ENCODE measurements around the gene DTX3. TPM values are rescaled to one million over a fixed set of nuclear protein-coding genes. Genes with fewer than 3 reads are reported as not detected.

DTX3 gene
- total RNA-seq, 1 donor from 2014 or later, result 29.9 TPM

GRCh38 chr12:57621497-57622292, 17.1 kb downstream of the DTX3 start:
- peak overlapping the region; percentile 75 for H3K4me3 Mint-ChIP-seq (ENCODE audit: unreplicated experiment)
- H3K9me3 Mint-ChIP-seq (ENCODE audit: unreplicated experiment), result no peaks in the 10 kb centered on the region
- peak; percentile 98 for TF ChIP-seq CTCF (IDR thresholded peaks at IDR 0.05)
- no peak overlapping the region for H3K27ac Mint-ChIP-seq (ENCODE audit: unreplicated experiment)
- H3K36me3 Mint-ChIP-seq (ENCODE audit: unreplicated experiment), result peaks cover 11% of the 10 kb centered on the region
- H3K4me1 Mint-ChIP-seq (ENCODE audit: unreplicated experiment), result peaks cover 17% of the 10 kb centered on the region
- H3K27me3 Mint-ChIP-seq (ENCODE audit: unreplicated experiment), result peaks cover 63% of the 10 kb centered on the region
- no peak for DNase-seq (ENCODE audit: extremely low spot score, unreplicated experiment)

DNA sequence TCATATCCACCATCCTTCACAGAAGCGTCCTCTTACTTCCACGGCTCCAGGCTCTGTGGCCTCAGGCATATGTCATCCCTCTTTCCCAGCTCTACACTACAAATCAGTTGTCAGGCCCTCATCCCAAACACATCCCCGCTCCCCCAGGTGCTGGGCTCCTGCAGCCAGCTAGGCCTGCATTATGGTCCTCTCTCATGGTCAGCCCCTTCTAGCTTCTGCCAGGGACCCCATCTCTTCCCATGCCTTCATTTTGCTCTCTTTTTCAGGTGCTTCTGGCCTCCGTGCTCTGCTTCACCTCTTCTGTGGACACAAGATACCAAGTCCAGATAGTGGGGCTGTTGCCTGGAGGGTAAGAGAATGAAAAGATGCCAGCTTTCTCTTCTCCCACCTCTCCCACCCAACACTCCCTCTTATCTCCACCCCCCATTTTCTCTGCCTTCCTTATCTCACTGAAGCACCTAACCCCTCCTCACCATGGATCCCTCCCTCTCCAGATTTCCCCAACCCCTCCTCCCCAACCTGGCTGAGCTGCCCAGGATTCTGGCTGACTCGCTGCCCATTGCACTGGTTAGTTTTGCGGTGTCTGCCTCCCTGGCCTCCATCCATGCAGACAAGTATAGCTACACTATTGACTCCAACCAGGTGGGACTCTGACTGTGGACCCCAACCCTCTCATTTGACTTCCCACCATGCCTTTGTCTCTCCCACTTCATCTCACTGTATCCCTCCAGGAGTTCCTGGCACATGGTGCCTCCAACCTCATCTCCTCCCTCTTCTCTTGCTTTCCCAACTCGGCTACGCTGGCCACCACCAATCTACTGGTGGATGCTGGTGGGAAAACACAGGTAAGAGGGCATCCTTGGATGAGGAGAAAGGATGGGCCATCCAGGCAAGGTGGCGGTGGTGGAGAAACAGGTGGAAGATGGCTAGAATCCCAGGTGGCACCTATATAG, 17.9 kb downstream of the DTX3 start:
- no peak for DNase-seq (ENCODE audit: extremely low spot score, unreplicated experiment)
- no peak for TF ChIP-seq CTCF (IDR thresholded peaks at IDR 0.05)
- Mint-ChIP-seq H3K27me3 (ENCODE audit: unreplicated experiment) (peaks cover 60% of the 10 kb centered on the region), H3K27ac (ENCODE audit: unreplicated experiment) (no peak overlapping the region), H3K36me3 (ENCODE audit: unreplicated experiment) (peaks cover 6% of the 10 kb centered on the region), H3K4me1 (ENCODE audit: unreplicated experiment) (peaks cover 17% of the 10 kb centered on the region), H3K9me3 (ENCODE audit: unreplicated experiment) (no peaks in the 10 kb centered on the region), H3K4me3 (ENCODE audit: unreplicated experiment) (no peak overlapping the region)

- Mint-ChIP-seq H3K27me3 (ENCODE audit: unreplicated experiment) (peaks cover 57% of the 10 kb centered on the region), H3K4me1 (ENCODE audit: unreplicated experiment) (peaks cover 17% of the 10 kb centered on the region), H3K36me3 (ENCODE audit: unreplicated experiment) (peaks cover 4% of the 10 kb centered on the region), H3K27ac (ENCODE audit: unreplicated experiment) (no peak overlapping the region), H3K9me3 (ENCODE audit: unreplicated experiment) (no peaks in the 10 kb centered on the region), H3K4me3 (ENCODE audit: unreplicated experiment) (no peak overlapping the region)
- no peak for DNase-seq (ENCODE audit: extremely low spot score, unreplicated experiment)
- no peak for TF ChIP-seq CTCF (IDR thresholded peaks at IDR 0.05)
Observed at GRCh38 chr12:57623385-57623784, 18.8 kb downstream of the DTX3 start.

- no peaks in the 10 kb centered on the region for H3K9me3 Mint-ChIP-seq (ENCODE audit: unreplicated experiment)
- no peak for TF ChIP-seq CTCF (IDR thresholded peaks at IDR 0.05)
- H3K4me3 Mint-ChIP-seq (ENCODE audit: unreplicated experiment), result no peak overlapping the region
- H3K36me3 Mint-ChIP-seq (ENCODE audit: unreplicated experiment), result peaks cover 3% of the 10 kb centered on the region
- H3K27me3 Mint-ChIP-seq (ENCODE audit: unreplicated experiment), result peaks cover 56% of the 10 kb centered on the region
- DNase-seq (ENCODE audit: extremely low spot score, unreplicated experiment), result no peak
- peaks cover 17% of the 10 kb centered on the region for H3K4me1 Mint-ChIP-seq (ENCODE audit: unreplicated experiment)
- no peak overlapping the region for H3K27ac Mint-ChIP-seq (ENCODE audit: unreplicated experiment)
Observed at GRCh38 chr12:57623811-57624390, 19.3 kb downstream of the DTX3 start.
